HEK293 (cell line): Measurements from ENCODE around the gene TMEM214.

Experiments used
- BCL11A ChIP-seq: fragments of 450-650 bp; formaldehyde crosslinking; IDR thresholded peaks from 2 replicates; pipeline ENCODE4 v1.5.1; 2016; ENCODE audit warnings: low read depth, missing biosample characterization, missing genetic modification characterization
- CTCF ChIP-seq: fragments of 450-650 bp; formaldehyde crosslinking; IDR thresholded peaks from 2 replicates; pipeline ENCODE4 v1.5.1; 2016; ENCODE audit warnings: missing biosample characterization, missing genetic modification characterization
- ZBTB26 ChIP-seq: fragments of 450-650 bp; formaldehyde crosslinking; optimal IDR thresholded peaks from 2 replicates; pipeline ENCODE3; 2016; ENCODE audit warnings: missing biosample characterization, mild to moderate bottlenecking, missing genetic modification characterization
- ZBTB49 ChIP-seq: fragments of 450-650 bp; formaldehyde crosslinking; IDR thresholded peaks from 2 replicates; pipeline ENCODE4 v1.5.1; 2016; ENCODE audit warnings: missing biosample characterization, missing genetic modification characterization, low read depth
- ZNF10 ChIP-seq: fragments of 450-650 bp; formaldehyde crosslinking; IDR thresholded peaks from 2 replicates; pipeline ENCODE4 v1.5.1; 2017; ENCODE audit warnings: missing biosample characterization, missing genetic modification characterization
- ZNF133 ChIP-seq: fragments of 450-650 bp; formaldehyde crosslinking; IDR thresholded peaks from 2 replicates; pipeline ENCODE4 v1.5.1; 2016; ENCODE audit warnings: missing biosample characterization, missing genetic modification characterization
- ZNF398 ChIP-seq: fragments of 450-650 bp; formaldehyde crosslinking; IDR thresholded peaks from 2 replicates; pipeline ENCODE4 v1.5.1; 2017; ENCODE audit warnings: missing biosample characterization, missing genetic modification characterization
- ZNF423 ChIP-seq: fragments of 450-650 bp; formaldehyde crosslinking; IDR thresholded peaks from 2 replicates; pipeline ENCODE4 v1.5.1; 2016; ENCODE audit warnings: missing biosample characterization, missing genetic modification characterization
- ZNF501 ChIP-seq: fragments of 450-650 bp; formaldehyde crosslinking; IDR thresholded peaks from 2 replicates; pipeline ENCODE4 v1.5.1; 2016; ENCODE audit warnings: missing biosample characterization, missing genetic modification characterization

- TF ChIP-seq ZBTB49 (tag by site-specific recombination) (no peak), ZNF423 (tag by site-specific recombination) (no peak), CTCF (0 out of 2 replicates have a peak, but pooled peaks have one; percentile 29), BCL11A (no peak), ZNF501 (tag by site-specific recombination) (no peak), ZNF10 (tag by site-specific recombination) (no peak), ZNF398 (tag by site-specific recombination) (no peak), ZBTB26 (tag by site-specific recombination) (peak; percentile 91), ZNF133 (tag by site-specific recombination) (no peak)
Observed at GRCh38 chr2:27032495-27033252, at the start of gene TMEM214.
